GM12865 (cell line): Measurements from ENCODE around the gene BCO1.

Experiments
- DNase-seq: peaks from one replicate; pipeline ENCODE4 v3.0.0; 2010; ENCODE audit warnings: low read depth
- H3K4me3 ChIP-seq: 2 replicates; pipeline ENCODE4 v1.5.1; 2011; ENCODE audit warnings: mild to moderate bottlenecking, low read depth, low read length, control low read depth
- CTCF ChIP-seq: IDR thresholded peaks from 2 replicates; pipeline ENCODE4 v1.5.1; 2011; ENCODE audit warnings: low read length, control low read depth, low read depth, inconsistent platforms; ENCODE audit not compliant: insufficient read depth; ENCODE audit errors: missing control alignments

The BCO1 gene

GRCh38 chr16:81251871-81252270 lies 13.4 kb downstream of the BCO1 start:
- no peak overlapping the region for H3K4me3 ChIP-seq
- no peak for TF ChIP-seq CTCF
- no peak for DNase-seq

- DNase-seq, result no peak
- H3K4me3 ChIP-seq, result no peak overlapping the region
- TF ChIP-seq CTCF, result no peak
Measured at GRCh38 chr16:81253141-81253540, 14.7 kb downstream of the BCO1 start.

- H3K4me3 ChIP-seq, result no peak overlapping the region
- no peak for TF ChIP-seq CTCF
- DNase-seq, result no peak
Measured at GRCh38 chr16:81254922-81255526, 16.5 kb downstream of the BCO1 start.

GRCh38 chr16:81259916-81260315 lies 21.4 kb downstream of the BCO1 start:
- no peak overlapping the region for H3K4me3 ChIP-seq
- TF ChIP-seq CTCF, result no peak
- DNase-seq, result no peak

GRCh38 chr16:81261049-81261648 lies 22.7 kb downstream of the BCO1 start:
- DNase-seq, result peak; percentile 20
- H3K4me3 ChIP-seq, result no peak overlapping the region
- TF ChIP-seq CTCF, result peak; percentile 58

GRCh38 chr16:81263470-81264220 lies 25.2 kb downstream of the BCO1 start:
- TF ChIP-seq CTCF, result no peak
- no peak for DNase-seq

More at GRCh38 chr16:81263470-81264220, 25.2 kb downstream of the BCO1 start:
- H3K4me3 ChIP-seq, result no peak overlapping the region
